Adrenal gland (tissue), 12 donors: ENCODE results near the gene SULT4A1. TPM values are rescaled to one million over a fixed set of nuclear protein-coding genes. Genes with fewer than 3 reads are reported as not detected.
A peak's percentile ranks its signal among the peaks of the same experiment; 100 is the strongest.
"Not testable (repeated sequence)": the region's sequence is repeated elsewhere in the genome, so short reads cannot be mapped to it uniquely, and the experiment has no call there.

ENCODE experiments used
- DNase-seq, 7 donors: peaks; one replicate each; pipeline ENCODE4 v3.0.0-alpha.2; 2019 to 2020
- H3K27ac ChIP-seq, 5 donors: fragments of 200-600 bp; sonication (generic) in 4 of 5; 1 replicate in 3 of 5; 2 replicates in 2 of 5; pipeline versions ENCODE4 v1.5.1 to v1.8.0; 2016 to 2020; ENCODE audit warnings: mild to moderate bottlenecking in 1 of 5
- H3K27me3 ChIP-seq: fragments of 200-600 bp; 2 replicates; pipeline ENCODE4 v1.8.0; 2021
- H3K36me3 ChIP-seq, 2 donors: fragments of 200-600 bp; replicated peaks in 1 of 2; 1 replicate in 1 of 2; 2 replicates in 1 of 2; pipeline versions ENCODE4 v1.5.1 to v1.8.0; 2018 to 2022
- H3K4me1 ChIP-seq, 2 donors: fragments of 200-600 bp; replicated peaks in 1 of 2; 1 replicate in 1 of 2; 2 replicates in 1 of 2; pipeline versions ENCODE4 v1.5.1 to v1.8.0; 2018 to 2021
- H3K4me3 ChIP-seq, 4 donors: fragments of 200-600 bp; sonication (generic) in 3 of 4; one replicate each; pipeline ENCODE4 v1.5.1; 2016 to 2018
- H3K9me3 ChIP-seq, 3 donors: fragments of 200-600 bp; sonication (generic) in 1 of 3; replicated peaks in 1 of 3; 1 replicate in 2 of 3; 2 replicates in 1 of 3; pipeline versions ENCODE4 v1.5.1 to v1.8.0; 2016 to 2021
- POLR2A ChIP-seq, 2 donors: fragments of 450-650 bp; IDR thresholded peaks; one replicate each; pipeline ENCODE4 v1.6.1; 2017; ENCODE audit warnings: antibody characterized with exemption in 2 of 2, mild to moderate bottlenecking in 2 of 2, moderate library complexity in 1 of 2
- WGBS, 4 donors: extraction: QIAGEN DNeasy Blood & Tissue Kit in 2 of 4; methylation state at CpG; one replicate each; pipeline versions ENCODE4 v1.1.5 to v1.1.7; 2013 to 2017; 5-methylcytosine and 5-hydroxymethylcytosine counted together
- intact Hi-C, 2 donors: fragments of 100-400 bp; cut with DNase I; formaldehyde crosslinking; loops; one replicate each; pipeline versions ENCODE4 v1.14.1 to v1.15.0; 2022 to 2023
- polyA plus RNA-seq, 3 donors: library from polyadenylated mRNA; stranded (reverse); fragments of 200-250 nt in 2 of 3; fragments of 350-450 nt in 1 of 3; fragmentation: Illumina TruSeq in 1 of 3; extraction: RNeasy Lipid Tissue Mini Kit (QIAGEN cat#74804) in 1 of 3; gene quantifications; one replicate each; pipeline ENCODE4 v1.2.3, GENCODE V29; 2013 to 2014
- total RNA-seq, 9 donors: library from RNA; depleted of rRNA in 4 of 9; stranded (reverse); fragments of >200 nt in 4 of 9; fragments of 120-200 nt in 1 of 9; fragmentation: NEBNext Ultra II Directional in 1 of 9; extraction: Animal tissue kit (Norgen Biotek cat#: 25700) in 1 of 9; gene quantifications; one replicate each; pipeline versions ENCODE4 v1.1.0 to v1.2.4, GENCODE V29; 2013 to 2023
- TF ChIP-seq, protein P1 (sequence below), 6 experiments: fragments of 450-650 bp in 4 of 6; fragments of 200-600 bp in 2 of 6; sonication (generic) in 1 of 6; IDR thresholded peaks; 1 replicate in 5 of 6; 2 replicates in 1 of 6; pipeline versions ENCODE4 v1.5.1 to v1.8.0; 2016 to 2021; ENCODE audit warnings: antibody characterized with exemption in 6 of 6, mild to moderate bottlenecking in 2 of 6, moderate library complexity in 1 of 6
- donor health status: healthy with polysubstance abuse.
- donor health status: Bipolar disorder and iron deficiency.
- donor health status: DM: yes; HTN: yes; CAD: no.
- donor health status: DM: no; HTN: no; CAD: no.
- donor health status: DM: no; HTN: no; CAD: no.
- donor health status: DM: yes; HTN: yes; CAD: no.

Gene SULT4A1
- total and polyA plus RNA-seq, 12 donors: 0.65 to 8.8 (median 2.8) TPM; not detected in 4

DNA sequence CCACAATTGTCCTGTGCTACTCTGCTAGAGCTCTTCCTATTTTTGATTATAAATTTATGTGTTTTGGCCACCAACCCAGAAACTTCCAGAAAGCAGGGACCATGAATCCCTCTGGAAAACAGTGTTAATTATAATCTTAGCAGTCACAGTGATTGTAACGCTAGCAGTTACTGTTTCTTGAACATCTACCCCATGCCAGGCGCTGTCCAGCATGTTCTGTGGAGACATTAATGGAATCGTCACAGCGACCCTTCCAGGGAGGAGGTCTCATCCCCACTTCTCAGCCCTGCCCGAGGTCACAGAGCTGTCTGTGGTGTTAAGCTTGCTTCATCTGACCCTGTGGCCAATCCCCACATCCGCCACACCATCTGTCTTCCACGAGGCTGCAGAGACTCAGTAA lies 43.4 kb upstream of the SULT4A1 start:
- DNase-seq: no peak
- no peak overlapping the region for H3K4me3 ChIP-seq
- H3K27me3 ChIP-seq: peaks cover 5% of the 10 kb centered on the region
- H3K27ac ChIP-seq: no peak overlapping the region
- WGBS, 4 donors: 42 to 49% (median 46%) methylated on average over 7 of the region's 7 CpGs
- TF ChIP-seq, protein P1, sequence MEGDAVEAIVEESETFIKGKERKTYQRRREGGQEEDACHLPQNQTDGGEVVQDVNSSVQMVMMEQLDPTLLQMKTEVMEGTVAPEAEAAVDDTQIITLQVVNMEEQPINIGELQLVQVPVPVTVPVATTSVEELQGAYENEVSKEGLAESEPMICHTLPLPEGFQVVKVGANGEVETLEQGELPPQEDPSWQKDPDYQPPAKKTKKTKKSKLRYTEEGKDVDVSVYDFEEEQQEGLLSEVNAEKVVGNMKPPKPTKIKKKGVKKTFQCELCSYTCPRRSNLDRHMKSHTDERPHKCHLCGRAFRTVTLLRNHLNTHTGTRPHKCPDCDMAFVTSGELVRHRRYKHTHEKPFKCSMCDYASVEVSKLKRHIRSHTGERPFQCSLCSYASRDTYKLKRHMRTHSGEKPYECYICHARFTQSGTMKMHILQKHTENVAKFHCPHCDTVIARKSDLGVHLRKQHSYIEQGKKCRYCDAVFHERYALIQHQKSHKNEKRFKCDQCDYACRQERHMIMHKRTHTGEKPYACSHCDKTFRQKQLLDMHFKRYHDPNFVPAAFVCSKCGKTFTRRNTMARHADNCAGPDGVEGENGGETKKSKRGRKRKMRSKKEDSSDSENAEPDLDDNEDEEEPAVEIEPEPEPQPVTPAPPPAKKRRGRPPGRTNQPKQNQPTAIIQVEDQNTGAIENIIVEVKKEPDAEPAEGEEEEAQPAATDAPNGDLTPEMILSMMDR (IDR thresholded peaks at IDR 0.05): no peak
- no peak for TF ChIP-seq POLR2A (IDR thresholded peaks at IDR 0.05)
- no peaks in the 10 kb centered on the region for H3K4me1 ChIP-seq
- intact Hi-C loops: no loop called here
- H3K36me3 ChIP-seq: no peaks in the 10 kb centered on the region
- H3K9me3 ChIP-seq: no peaks in the 10 kb centered on the region

DNA sequence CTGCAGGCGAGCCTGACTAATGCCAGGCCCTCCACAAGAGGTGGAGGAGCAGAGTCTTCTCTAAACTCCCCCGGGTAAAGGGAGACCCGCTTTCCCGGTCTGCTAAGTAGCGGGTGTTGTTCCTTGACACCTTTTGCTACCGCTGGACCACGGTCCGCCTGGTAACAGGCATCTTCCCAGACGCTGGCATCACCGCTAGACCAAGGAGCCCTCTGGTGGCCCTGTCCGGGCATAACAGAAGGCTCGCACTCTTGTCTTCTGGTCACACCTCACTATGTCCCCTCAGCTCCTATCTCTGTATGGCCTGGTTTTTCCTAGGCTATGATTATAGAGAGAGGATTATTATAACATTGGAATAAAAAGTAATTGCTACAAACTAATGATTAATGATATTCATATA lies 42.1 kb upstream of the SULT4A1 start:
- H3K27me3 ChIP-seq, H3K4me1 ChIP-seq, H3K27ac ChIP-seq, H3K9me3 ChIP-seq, intact Hi-C loops, H3K4me3 ChIP-seq, H3K36me3 ChIP-seq: not testable (repeated sequence)
- DNase-seq: peak in 3 of 7 donors; percentile 32 to 83 (median 57)
- TF ChIP-seq, protein P1 (IDR thresholded peaks at IDR 0.05): peak in 4 of 6 experiments; percentile 23 to 36 (median 34)
- WGBS, 4 donors: 28 to 51% (median 33%) methylated on average over 3 to 12 of the region's 12 CpGs

DNA sequence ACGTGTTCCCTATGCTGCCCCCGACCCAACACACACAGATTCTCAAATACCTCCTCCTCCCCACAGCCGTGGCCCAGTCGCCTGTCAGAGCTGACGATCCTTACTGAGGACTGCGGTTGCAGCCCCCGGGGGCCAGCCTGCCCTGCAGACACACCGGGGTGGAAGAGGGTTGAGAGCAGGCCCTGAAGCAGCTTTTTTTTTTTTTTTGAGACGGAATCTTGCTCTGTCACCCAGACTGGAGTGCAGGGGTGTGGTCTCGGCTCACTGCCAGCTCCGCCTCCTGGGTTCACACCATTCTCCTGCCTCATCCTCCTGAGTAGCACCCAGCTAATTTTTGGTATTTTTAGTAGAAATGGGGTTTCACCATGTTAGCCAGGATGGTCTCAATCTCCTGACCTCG lies 40.7 kb upstream of the SULT4A1 start:
- H3K27me3 ChIP-seq, H3K4me3 ChIP-seq: not testable (repeated sequence)

DNA sequence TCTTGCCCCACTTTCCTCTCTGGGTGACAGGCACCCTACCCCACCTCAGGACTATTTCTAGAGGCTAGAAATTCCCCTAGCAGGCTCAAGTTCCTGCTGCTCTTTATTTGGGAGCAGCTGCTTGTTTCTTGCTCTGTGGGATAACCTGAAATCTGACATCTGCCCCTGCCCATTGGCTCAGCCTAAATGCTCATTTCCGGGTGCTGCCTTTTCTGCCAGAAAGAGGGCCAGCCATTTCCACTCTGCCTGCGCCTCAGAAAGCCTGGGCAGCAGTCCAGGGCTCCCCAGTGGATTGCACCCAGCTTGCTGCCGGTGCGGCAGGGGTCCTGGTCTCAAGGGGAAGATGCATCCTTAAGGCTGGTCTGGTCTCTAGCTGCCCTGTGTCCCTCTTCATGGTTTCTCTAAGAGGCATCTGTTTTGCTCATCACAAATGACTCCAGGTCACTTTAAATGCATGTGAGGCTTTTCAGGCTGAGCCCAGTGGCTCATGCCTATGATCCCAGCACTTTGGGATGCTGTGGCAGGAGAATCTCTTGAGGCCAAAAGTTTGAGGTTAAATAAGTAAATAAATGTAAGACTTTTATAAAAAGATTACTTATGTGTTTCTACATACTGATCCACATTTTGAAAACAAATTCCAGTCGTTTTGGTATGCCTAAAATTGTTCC lies 39.8 kb upstream of the SULT4A1 start:
- no peak for DNase-seq
- TF ChIP-seq, protein P1 (IDR thresholded peaks at IDR 0.05): no peak
- TF ChIP-seq POLR2A (IDR thresholded peaks at IDR 0.05): no peak
- Histone ChIP-seq H3K9me3 (no peaks in the 10 kb centered on the region), H3K36me3 (no peaks in the 10 kb centered on the region), H3K4me1 (no peaks in the 10 kb centered on the region), H3K27me3 (peaks cover 5% of the 10 kb centered on the region), H3K27ac (no peak overlapping the region), H3K4me3 (no peak overlapping the region)
- intact Hi-C loops: no loop called here
- WGBS, 4 donors: 50 to 73% (median 62%) methylated on average over 5 of the region's 5 CpGs

More for the DNA sequence above, 40.7 kb upstream of the SULT4A1 start:
- H3K4me1 ChIP-seq, H3K27ac ChIP-seq, intact Hi-C loops, DNase-seq, H3K36me3 ChIP-seq, H3K9me3 ChIP-seq: not testable (repeated sequence)
- 63 to 78% (median 67%) methylated on average over 9 to 12 of the region's 12 CpGs for WGBS, 4 donors

DNA sequence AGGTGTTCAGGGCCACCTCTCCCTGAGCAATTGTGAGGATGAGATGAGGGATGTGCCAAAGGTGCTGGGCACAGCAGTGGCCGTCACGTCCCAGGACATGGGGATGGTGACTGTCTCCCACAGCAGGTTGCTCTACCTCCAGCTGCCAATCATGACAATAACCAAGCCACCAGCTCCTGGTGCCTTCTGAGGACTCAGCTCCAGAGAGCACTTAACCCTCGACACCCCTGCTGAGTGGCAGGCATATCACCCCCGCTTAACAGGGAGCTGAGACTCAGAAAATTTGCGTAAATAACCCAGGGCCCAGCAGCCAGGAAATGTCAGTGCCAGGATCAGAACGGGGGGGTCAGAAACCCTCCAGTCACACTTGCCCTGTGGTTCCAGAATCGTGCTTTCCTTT lies 37.9 kb upstream of the SULT4A1 start:
- Histone ChIP-seq H3K4me1 (no peaks in the 10 kb centered on the region), H3K27ac (no peak overlapping the region), H3K36me3 (no peaks in the 10 kb centered on the region), H3K27me3 (peaks cover 5% of the 10 kb centered on the region), H3K9me3 (no peaks in the 10 kb centered on the region), H3K4me3 (no peak overlapping the region)
- DNase-seq: no peak
- intact Hi-C loops: no loop called here
- TF ChIP-seq, protein P1 (IDR thresholded peaks at IDR 0.05): no peak
- TF ChIP-seq POLR2A (IDR thresholded peaks at IDR 0.05): no peak
- 20 to 79% (median 67%) methylated on average over 1 to 7 of the region's 7 CpGs for WGBS, 4 donors
